Hepatocyte (in vitro differentiated cells): Measurements from ENCODE around the gene SLC29A3.

Source experiments
- EZH2 ChIP-seq: fragments of 200-600 bp; sonication (generic); IDR thresholded peaks from 2 replicates; pipeline ENCODE4 v1.6.1; 2016; ENCODE audit warnings: antibody characterized with exemption, mild to moderate bottlenecking, borderline replicate concordance
- EZH2phosphoT487 ChIP-seq: fragments of 200-600 bp; sonication (generic); IDR thresholded peaks from one replicate; pipeline ENCODE4 v1.6.1; 2018; ENCODE audit warnings: antibody characterized with exemption, mild to moderate bottlenecking, low read depth, moderate library complexity; ENCODE audit not compliant: unreplicated experiment, severe bottlenecking
- TF ChIP-seq, protein P1 (sequence below): fragments of 200-600 bp; sonication (generic); IDR thresholded peaks from 2 replicates; pipeline ENCODE4 v1.5.1; 2016; ENCODE audit warnings: antibody characterized with exemption, mild to moderate bottlenecking; ENCODE audit not compliant: poor library complexity

DNA sequence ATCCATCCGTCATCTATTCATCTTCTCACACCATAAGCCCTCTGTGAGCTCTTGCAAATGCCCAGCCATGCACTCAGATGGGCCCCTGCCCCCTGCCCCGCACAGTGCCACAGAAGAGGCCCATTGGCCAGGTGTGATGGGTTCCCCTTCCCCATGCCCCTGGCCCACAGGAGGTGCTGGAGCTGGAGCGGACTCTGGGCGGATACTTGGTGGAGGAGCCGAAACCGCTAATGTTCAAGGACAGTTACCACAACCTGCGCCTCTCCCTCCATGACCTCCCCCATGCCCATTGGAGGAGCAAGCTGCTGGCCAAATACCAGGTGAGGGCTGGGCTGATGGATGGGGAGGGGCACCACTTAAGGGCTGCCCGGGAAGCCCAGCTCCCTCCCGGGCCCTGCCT lies 23.4 kb upstream of the SLC29A3 start:
- TF ChIP-seq, protein P1, sequence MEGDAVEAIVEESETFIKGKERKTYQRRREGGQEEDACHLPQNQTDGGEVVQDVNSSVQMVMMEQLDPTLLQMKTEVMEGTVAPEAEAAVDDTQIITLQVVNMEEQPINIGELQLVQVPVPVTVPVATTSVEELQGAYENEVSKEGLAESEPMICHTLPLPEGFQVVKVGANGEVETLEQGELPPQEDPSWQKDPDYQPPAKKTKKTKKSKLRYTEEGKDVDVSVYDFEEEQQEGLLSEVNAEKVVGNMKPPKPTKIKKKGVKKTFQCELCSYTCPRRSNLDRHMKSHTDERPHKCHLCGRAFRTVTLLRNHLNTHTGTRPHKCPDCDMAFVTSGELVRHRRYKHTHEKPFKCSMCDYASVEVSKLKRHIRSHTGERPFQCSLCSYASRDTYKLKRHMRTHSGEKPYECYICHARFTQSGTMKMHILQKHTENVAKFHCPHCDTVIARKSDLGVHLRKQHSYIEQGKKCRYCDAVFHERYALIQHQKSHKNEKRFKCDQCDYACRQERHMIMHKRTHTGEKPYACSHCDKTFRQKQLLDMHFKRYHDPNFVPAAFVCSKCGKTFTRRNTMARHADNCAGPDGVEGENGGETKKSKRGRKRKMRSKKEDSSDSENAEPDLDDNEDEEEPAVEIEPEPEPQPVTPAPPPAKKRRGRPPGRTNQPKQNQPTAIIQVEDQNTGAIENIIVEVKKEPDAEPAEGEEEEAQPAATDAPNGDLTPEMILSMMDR: no peak
- TF ChIP-seq EZH2 (no peak), EZH2phosphoT487 (no peak)
